C4-2B (cell line): Measurements from ENCODE around the gene RAB6D.
A peak's percentile ranks its signal among the peaks of the same experiment; 100 is the strongest.
"Not testable (repeated sequence)": the region's sequence is repeated elsewhere in the genome, so short reads cannot be mapped to it uniquely, and the experiment has no call there.

Source experiments
- H3K27ac ChIP-seq: fragments of 450-650 bp; 2 replicates; pipeline ENCODE4 v1.5.1; 2017
- CTCF ChIP-seq: fragments of 450-650 bp; conservative IDR thresholded peaks from 2 replicates; pipeline ENCODE4 v1.5.1; 2017; ENCODE audit warnings: mild to moderate bottlenecking
- ZFX ChIP-seq: fragments of 450-650 bp; IDR thresholded peaks from 2 replicates; pipeline ENCODE4 v1.6.1; 2017

The RAB6D gene

GRCh38 chr2:131363703-131364186 lies at the start of gene RAB6D:
RAB6D (minus strand) TSS chr2:131364168; CDS start chr2:131363720, 448 bp downstream.
- H3K27ac ChIP-seq, result not testable (repeated sequence)

GRCh38 chr2:131413148-131413747 lies 49.3 kb upstream of the RAB6D start:
- H3K27ac ChIP-seq, result no peak overlapping the region
- no peak for TF ChIP-seq ZFX
- peak; percentile 84 for TF ChIP-seq CTCF

GRCh38 chr2:131410173-131410572 lies 46.2 kb upstream of the RAB6D start:
- TF ChIP-seq ZFX, result no peak
- no peak for TF ChIP-seq CTCF
- H3K27ac ChIP-seq, result no peak overlapping the region

GRCh38 chr2:131408778-131409177 lies 44.8 kb upstream of the RAB6D start:
- no peak overlapping the region for H3K27ac ChIP-seq

GRCh38 chr2:131408207-131408606 lies 44.2 kb upstream of the RAB6D start:
- H3K27ac ChIP-seq, result no peak overlapping the region
- no peak for TF ChIP-seq ZFX

More at GRCh38 chr2:131408778-131409177, 44.8 kb upstream of the RAB6D start:
- no peak for TF ChIP-seq ZFX
- TF ChIP-seq CTCF, result no peak

- TF ChIP-seq CTCF (no peak), ZFX (no peak)
These were observed 40.8 kb upstream of the RAB6D start for GRCh38 chr2:131404753-131405152.

GRCh38 chr2:131402320-131403039 lies 38.5 kb upstream of the RAB6D start:
- TF ChIP-seq CTCF, result no peak
- no peak for TF ChIP-seq ZFX
- no peak overlapping the region for H3K27ac ChIP-seq

More at GRCh38 chr2:131404753-131405152, 40.8 kb upstream of the RAB6D start:
- no peak overlapping the region for H3K27ac ChIP-seq

GRCh38 chr2:131400849-131401248 lies 36.9 kb upstream of the RAB6D start:
- no peak overlapping the region for H3K27ac ChIP-seq
- no peak for TF ChIP-seq CTCF
- no peak for TF ChIP-seq ZFX

- H3K27ac ChIP-seq, result not testable (repeated sequence)
These were observed 36.5 kb upstream of the RAB6D start for GRCh38 chr2:131400441-131400840.

GRCh38 chr2:131396209-131396608 lies 32.2 kb upstream of the RAB6D start:
- not testable (repeated sequence) for H3K27ac ChIP-seq

- H3K27ac ChIP-seq, result not testable (repeated sequence)
These were observed 31.2 kb upstream of the RAB6D start for GRCh38 chr2:131395024-131395645.
